ENCODE data around the gene MMP1.

GRCh38 chr11:102751673-102752072 is 46.3 kb downstream of the MMP1 start:
- TF ChIP-seq, protein P1, sequence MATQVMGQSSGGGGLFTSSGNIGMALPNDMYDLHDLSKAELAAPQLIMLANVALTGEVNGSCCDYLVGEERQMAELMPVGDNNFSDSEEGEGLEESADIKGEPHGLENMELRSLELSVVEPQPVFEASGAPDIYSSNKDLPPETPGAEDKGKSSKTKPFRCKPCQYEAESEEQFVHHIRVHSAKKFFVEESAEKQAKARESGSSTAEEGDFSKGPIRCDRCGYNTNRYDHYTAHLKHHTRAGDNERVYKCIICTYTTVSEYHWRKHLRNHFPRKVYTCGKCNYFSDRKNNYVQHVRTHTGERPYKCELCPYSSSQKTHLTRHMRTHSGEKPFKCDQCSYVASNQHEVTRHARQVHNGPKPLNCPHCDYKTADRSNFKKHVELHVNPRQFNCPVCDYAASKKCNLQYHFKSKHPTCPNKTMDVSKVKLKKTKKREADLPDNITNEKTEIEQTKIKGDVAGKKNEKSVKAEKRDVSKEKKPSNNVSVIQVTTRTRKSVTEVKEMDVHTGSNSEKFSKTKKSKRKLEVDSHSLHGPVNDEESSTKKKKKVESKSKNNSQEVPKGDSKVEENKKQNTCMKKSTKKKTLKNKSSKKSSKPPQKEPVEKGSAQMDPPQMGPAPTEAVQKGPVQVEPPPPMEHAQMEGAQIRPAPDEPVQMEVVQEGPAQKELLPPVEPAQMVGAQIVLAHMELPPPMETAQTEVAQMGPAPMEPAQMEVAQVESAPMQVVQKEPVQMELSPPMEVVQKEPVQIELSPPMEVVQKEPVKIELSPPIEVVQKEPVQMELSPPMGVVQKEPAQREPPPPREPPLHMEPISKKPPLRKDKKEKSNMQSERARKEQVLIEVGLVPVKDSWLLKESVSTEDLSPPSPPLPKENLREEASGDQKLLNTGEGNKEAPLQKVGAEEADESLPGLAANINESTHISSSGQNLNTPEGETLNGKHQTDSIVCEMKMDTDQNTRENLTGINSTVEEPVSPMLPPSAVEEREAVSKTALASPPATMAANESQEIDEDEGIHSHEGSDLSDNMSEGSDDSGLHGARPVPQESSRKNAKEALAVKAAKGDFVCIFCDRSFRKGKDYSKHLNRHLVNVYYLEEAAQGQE (IDR thresholded peaks at IDR 0.05; ENCODE audit: insufficient read depth in 1 of 2, low read depth in 2 of 2, low read length in 2 of 2), result no peak
- TF ChIP-seq SIN3A (IDR thresholded peaks at IDR 0.05; ENCODE audit: borderline replicate concordance, insufficient read depth, low read length) (no peak), POLR2AphosphoS5 (IDR thresholded peaks at IDR 0.05; ENCODE audit: low read depth, low read length) (no peak), TAF1 (IDR thresholded peaks at IDR 0.05; ENCODE audit: borderline replicate concordance, insufficient read depth, low read length) (no peak), FOXP2 (optimal IDR thresholded peaks at IDR 0.05; ENCODE audit: borderline replicate concordance, extremely low read depth, extremely low read length, insufficient read depth) (no peak)
